ENCODE results near the gene BATF3. TPM values are rescaled to one million over a fixed set of nuclear protein-coding genes. Genes with fewer than 3 reads are reported as not detected.

The BATF3 gene
- total and polyA plus RNA-seq, 8 donors, result 1.1 to 6.9 (median 4.1) TPM; not detected in 3

DNA sequence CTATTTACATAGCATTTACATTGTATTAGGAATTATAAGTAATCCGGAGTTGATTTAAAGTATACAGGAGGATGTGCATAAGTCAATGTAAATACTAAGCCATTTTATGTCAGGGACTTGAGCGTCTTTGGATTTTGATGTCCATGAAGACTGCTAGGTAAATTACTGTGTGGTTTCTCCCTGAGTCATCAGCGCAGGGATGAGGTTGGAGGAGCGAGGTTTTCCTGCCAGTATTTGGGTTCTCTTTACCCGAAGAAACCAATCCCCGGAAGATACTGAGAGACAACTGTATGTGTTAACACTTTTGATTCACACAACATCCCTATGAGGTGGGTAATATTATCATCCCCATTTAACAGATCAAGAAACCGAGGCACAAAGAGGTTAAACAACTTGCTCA lies 29.3 kb downstream of the BATF3 start:
- no peak for DNase-seq
- peaks cover 0 to 45% (median 20%) of the 10 kb centered on the region in 4 donors for H3K4me1 ChIP-seq
- 89 to 96% (median 92%) methylated on average over 7 of the region's 7 CpGs for WGBS, 5 donors
- H3K36me3 ChIP-seq, result no peaks in the 10 kb centered on the region
- H3K27ac ChIP-seq, result no peak overlapping the region
- intact Hi-C loops (cut with DNase I; ENCODE audit: low total_unique reads), result no loop called here
- no peak overlapping the region for H3K4me3 ChIP-seq
- no peak for TF ChIP-seq POLR2A (IDR thresholded peaks at IDR 0.05)
- TF ChIP-seq, protein P1, sequence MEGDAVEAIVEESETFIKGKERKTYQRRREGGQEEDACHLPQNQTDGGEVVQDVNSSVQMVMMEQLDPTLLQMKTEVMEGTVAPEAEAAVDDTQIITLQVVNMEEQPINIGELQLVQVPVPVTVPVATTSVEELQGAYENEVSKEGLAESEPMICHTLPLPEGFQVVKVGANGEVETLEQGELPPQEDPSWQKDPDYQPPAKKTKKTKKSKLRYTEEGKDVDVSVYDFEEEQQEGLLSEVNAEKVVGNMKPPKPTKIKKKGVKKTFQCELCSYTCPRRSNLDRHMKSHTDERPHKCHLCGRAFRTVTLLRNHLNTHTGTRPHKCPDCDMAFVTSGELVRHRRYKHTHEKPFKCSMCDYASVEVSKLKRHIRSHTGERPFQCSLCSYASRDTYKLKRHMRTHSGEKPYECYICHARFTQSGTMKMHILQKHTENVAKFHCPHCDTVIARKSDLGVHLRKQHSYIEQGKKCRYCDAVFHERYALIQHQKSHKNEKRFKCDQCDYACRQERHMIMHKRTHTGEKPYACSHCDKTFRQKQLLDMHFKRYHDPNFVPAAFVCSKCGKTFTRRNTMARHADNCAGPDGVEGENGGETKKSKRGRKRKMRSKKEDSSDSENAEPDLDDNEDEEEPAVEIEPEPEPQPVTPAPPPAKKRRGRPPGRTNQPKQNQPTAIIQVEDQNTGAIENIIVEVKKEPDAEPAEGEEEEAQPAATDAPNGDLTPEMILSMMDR (IDR thresholded peaks at IDR 0.05), result no peak
- TF ChIP-seq POLR2AphosphoS5 (IDR thresholded peaks at IDR 0.05), result no peak
- no peak for TF ChIP-seq EP300 (IDR thresholded peaks at IDR 0.05)
- H3K9me3 ChIP-seq, result no peaks in the 10 kb centered on the region
- peaks cover 0 to 7% (median 0%) of the 10 kb centered on the region in 3 donors for H3K27me3 ChIP-seq

GRCh38 chr1:212669600-212669999 lies 30.0 kb downstream of the BATF3 start:
- DNase-seq, result no peak
- WGBS, 5 donors, result 85 to 88% (median 87%) methylated on average over 8 of the region's 8 CpGs
- Histone ChIP-seq H3K4me1 (peaks cover 0 to 49% (median 24%) of the 10 kb centered on the region in 4 donors), H3K9me3 (no peaks in the 10 kb centered on the region), H3K27ac (no peak overlapping the region), H3K4me3 (no peak overlapping the region), H3K36me3 (no peaks in the 10 kb centered on the region), H3K27me3 (peaks cover 0 to 7% (median 0%) of the 10 kb centered on the region in 3 donors)
- TF ChIP-seq POLR2A (IDR thresholded peaks at IDR 0.05) (no peak), POLR2AphosphoS5 (IDR thresholded peaks at IDR 0.05) (no peak), EP300 (IDR thresholded peaks at IDR 0.05) (no peak)
- TF ChIP-seq, protein P1 (IDR thresholded peaks at IDR 0.05), result no peak
- intact Hi-C loops (cut with DNase I; ENCODE audit: low total_unique reads), result no loop called here

DNA sequence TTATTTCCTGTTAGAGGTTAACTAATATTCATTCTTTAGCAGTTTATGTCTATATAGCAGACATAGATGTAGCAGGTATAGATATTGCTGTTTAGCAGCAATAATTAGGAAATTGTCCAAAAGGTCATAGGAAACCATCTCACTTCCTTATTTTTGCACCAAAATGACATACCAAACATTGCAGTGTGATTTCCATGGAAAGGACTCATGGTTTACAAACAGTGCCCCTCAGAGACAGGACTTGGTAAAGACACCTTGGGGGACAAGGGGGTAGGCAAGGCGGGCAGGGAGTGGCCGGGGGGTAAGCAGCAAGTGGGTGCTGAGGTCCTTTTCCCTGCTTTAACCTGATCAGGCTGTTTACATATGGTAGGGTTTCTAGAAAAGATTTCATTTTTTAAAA lies 30.5 kb downstream of the BATF3 start:
- no peak overlapping the region for H3K4me3 ChIP-seq
- peaks cover 0 to 49% (median 24%) of the 10 kb centered on the region in 4 donors for H3K4me1 ChIP-seq
- H3K27ac ChIP-seq, result no peak overlapping the region
- TF ChIP-seq EP300 (IDR thresholded peaks at IDR 0.05), result no peak
- no peak for TF ChIP-seq POLR2AphosphoS5 (IDR thresholded peaks at IDR 0.05)
- TF ChIP-seq POLR2A (IDR thresholded peaks at IDR 0.05), result no peak
- TF ChIP-seq, protein P1 (IDR thresholded peaks at IDR 0.05), result no peak
- H3K36me3 ChIP-seq, result no peaks in the 10 kb centered on the region
- intact Hi-C loops (cut with DNase I; ENCODE audit: low total_unique reads), result no loop called here
- 66 to 88% (median 84%) methylated on average over 2 of the region's 2 CpGs for WGBS, 5 donors
- DNase-seq, result peak in 1 of 2 donors; percentile 48
- H3K27me3 ChIP-seq, result peaks cover 0 to 7% (median 0%) of the 10 kb centered on the region in 3 donors
- H3K9me3 ChIP-seq, result no peaks in the 10 kb centered on the region

DNA sequence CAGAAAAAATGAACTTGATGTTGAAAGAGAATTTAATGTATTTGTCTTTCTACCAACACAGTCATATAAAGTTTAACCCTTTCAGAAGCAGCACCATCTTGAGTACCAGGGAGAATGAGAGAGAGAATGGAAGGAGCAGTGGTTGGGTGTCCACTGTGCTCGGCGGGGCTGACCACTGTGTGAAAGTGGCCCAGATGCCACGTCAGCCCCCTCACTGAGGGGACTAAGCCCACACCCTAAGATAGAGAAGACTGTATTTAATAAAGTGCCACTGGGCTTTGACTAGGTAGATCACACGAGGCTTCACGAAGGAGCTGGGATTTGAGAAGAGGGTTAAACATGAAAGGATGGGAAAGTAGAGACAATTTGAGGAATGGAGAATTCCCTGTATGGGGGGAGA lies 31.2 kb downstream of the BATF3 start:
- DNase-seq, result no peak

More for the DNA sequence above, 31.2 kb downstream of the BATF3 start:
- TF ChIP-seq EP300 (IDR thresholded peaks at IDR 0.05), result no peak
- TF ChIP-seq, protein P1 (IDR thresholded peaks at IDR 0.05), result no peak
- TF ChIP-seq POLR2AphosphoS5 (IDR thresholded peaks at IDR 0.05), result no peak
- TF ChIP-seq POLR2A (IDR thresholded peaks at IDR 0.05), result no peak
- Histone ChIP-seq H3K27me3 (peaks cover 0 to 7% (median 0%) of the 10 kb centered on the region in 3 donors), H3K36me3 (no peaks in the 10 kb centered on the region), H3K4me3 (no peak overlapping the region), H3K27ac (peak overlapping the region in 4 of 5 donors; percentile 70 to 87 (median 78)), H3K4me1 (peaks cover 0 to 49% (median 24%) of the 10 kb centered on the region in 4 donors), H3K9me3 (no peaks in the 10 kb centered on the region)
- intact Hi-C loops (cut with DNase I; ENCODE audit: low total_unique reads), result no loop called here
- 77 to 88% (median 80%) methylated on average over 5 of the region's 5 CpGs for WGBS, 5 donors
